ENCODE results near the gene ADSS1. TPM values are rescaled to one million over a fixed set of nuclear protein-coding genes. Genes with fewer than 3 reads are reported as not detected.

The ADSS1 gene
- polyA plus RNA-seq, 1 donor (not counting 4 experiments of a cell fraction or from before 2014, with no cell fraction given): 1.7 TPM

DNA sequence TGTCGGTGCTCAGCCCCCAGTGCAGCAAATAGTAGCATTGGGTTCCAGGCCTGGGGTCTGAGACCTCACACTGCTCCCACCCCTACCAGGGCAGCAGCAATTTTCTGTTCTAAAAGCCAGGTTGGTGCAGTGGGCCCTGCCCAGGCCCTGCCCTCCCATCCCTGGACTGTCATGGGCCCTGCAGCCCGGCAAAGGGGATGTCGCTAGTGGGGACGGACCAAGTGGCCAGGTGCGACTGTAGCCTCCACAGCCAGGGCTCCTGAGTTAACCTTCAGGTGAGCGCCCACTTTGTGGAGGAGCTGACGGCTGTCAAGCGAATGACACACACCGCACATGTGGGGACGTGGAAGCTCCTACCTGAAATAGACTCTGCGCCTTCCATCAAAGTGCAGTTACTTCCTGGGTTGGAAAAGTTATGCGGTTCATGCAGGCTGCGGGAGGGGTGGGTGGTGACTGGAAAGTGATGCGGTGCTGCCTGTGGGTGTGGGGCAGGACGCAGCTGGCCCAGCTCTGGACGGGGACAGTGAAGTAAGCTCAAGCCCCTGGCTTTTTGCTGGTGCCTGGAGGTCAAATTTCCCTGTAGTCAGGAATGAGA, 33.1 kb upstream of the ADSS1 start:
- peak overlapping the region; percentile 76 to 80 (median 78) for H3K4me3 ChIP-seq (ENCODE audit: control insufficient read depth in 2 of 3, extremely low read depth in 1 of 3, insufficient read depth in 2 of 3, low read depth in 1 of 3, low read length in 3 of 3)
- DNase-seq (ENCODE audit: low read depth, low spot score) (no peak), FAIRE-seq (no peak)
- H3K9me3 ChIP-seq (ENCODE audit: control insufficient read depth, low read depth, low read length): no peaks in the 10 kb centered on the region
- H3K79me2 ChIP-seq (ENCODE audit: control insufficient read depth, insufficient read depth, low read length): peaks cover 65% of the 10 kb centered on the region
- H2AFZ ChIP-seq (ENCODE audit: control insufficient read depth, low read length): no peak overlapping the region
- H3K4me2 ChIP-seq (ENCODE audit: control insufficient read depth, extremely low read depth, insufficient read depth, low read depth, low read length): peak overlapping the region; percentile 92
- H3K4me1 ChIP-seq (ENCODE audit: control insufficient read depth, extremely low read depth, insufficient read depth, low read length): peaks cover 71% of the 10 kb centered on the region
- H4K20me1 ChIP-seq (ENCODE audit: control insufficient read depth, extremely low read depth, insufficient read depth, low read length): peaks cover 43% of the 10 kb centered on the region
- peaks cover 3% of the 10 kb centered on the region for H3K9me1 ChIP-seq (ENCODE audit: control insufficient read depth, extremely low read depth, insufficient read depth, low read length)
- H3K27me3 ChIP-seq (ENCODE audit: control insufficient read depth, extremely low read depth, insufficient read depth, low read length): no peaks in the 10 kb centered on the region
- no peak overlapping the region for H3K27ac ChIP-seq (ENCODE audit: control insufficient read depth, insufficient read depth, low read length)
- dilution Hi-C loops (cut with MboI; ENCODE audit: extremely low pct_ligation_motif_present, low sequenced_read_pairs): no loop called here
- TF ChIP-seq, protein P1, sequence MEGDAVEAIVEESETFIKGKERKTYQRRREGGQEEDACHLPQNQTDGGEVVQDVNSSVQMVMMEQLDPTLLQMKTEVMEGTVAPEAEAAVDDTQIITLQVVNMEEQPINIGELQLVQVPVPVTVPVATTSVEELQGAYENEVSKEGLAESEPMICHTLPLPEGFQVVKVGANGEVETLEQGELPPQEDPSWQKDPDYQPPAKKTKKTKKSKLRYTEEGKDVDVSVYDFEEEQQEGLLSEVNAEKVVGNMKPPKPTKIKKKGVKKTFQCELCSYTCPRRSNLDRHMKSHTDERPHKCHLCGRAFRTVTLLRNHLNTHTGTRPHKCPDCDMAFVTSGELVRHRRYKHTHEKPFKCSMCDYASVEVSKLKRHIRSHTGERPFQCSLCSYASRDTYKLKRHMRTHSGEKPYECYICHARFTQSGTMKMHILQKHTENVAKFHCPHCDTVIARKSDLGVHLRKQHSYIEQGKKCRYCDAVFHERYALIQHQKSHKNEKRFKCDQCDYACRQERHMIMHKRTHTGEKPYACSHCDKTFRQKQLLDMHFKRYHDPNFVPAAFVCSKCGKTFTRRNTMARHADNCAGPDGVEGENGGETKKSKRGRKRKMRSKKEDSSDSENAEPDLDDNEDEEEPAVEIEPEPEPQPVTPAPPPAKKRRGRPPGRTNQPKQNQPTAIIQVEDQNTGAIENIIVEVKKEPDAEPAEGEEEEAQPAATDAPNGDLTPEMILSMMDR (optimal IDR thresholded peaks at IDR 0.05 in 1 of 3, IDR thresholded peaks at IDR 0.05 in 1 of 3, conservative IDR thresholded peaks at IDR 0.05 in 1 of 3; ENCODE audit: extremely low read depth in 1 of 3, insufficient read depth in 2 of 3, low read length in 3 of 3): no peak
- TF ChIP-seq EZH2 (IDR thresholded peaks at IDR 0.05; ENCODE audit: low read length): no peak
- H3K9ac ChIP-seq (ENCODE audit: control insufficient read depth, extremely low read depth, insufficient read depth, low read length): peak overlapping the region; percentile 89
- peaks cover 14 to 15% of the 10 kb centered on the region in 2 experiments for H3K36me3 ChIP-seq (ENCODE audit: control insufficient read depth in 2 of 2, extremely low read depth in 1 of 2, insufficient read depth in 2 of 2, low read length in 2 of 2)

DNA sequence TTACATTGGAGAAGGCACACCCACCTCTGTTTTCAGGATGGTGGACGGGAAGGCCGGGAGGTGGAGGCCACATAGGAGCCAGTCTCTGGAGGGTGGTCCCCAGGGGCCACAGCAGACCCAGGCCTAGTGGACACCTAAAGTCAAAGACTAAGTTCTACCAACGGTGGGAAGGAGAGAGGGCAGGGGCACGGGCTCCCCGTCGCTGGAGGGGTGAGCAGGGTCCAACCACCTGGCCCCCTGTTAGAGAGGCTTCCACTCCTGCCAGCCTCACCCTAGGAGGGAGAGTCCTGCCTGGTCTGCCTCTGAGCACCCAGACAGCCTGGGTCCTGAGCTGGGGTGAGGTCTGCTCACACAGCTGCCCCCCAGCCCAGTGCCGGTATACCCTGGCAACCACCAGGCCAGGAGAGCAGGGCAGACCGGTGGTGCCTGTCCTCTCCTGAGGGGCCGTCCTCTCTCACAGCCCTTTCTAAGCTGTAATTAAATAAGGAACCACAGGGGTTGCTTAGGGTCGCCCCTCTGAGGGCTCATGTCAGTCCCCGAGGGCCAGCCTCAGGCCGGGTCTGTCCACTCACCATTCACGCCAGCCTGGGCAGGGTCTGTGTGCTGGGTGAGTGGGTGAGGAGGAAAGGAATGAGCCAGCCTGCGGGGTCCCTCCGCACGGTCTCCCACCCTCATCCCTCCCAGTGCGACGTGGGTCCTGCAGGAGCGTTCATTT, 32.3 kb upstream of the ADSS1 start:
- TF ChIP-seq, protein P1 (optimal IDR thresholded peaks at IDR 0.05 in 1 of 3, IDR thresholded peaks at IDR 0.05 in 1 of 3, conservative IDR thresholded peaks at IDR 0.05 in 1 of 3; ENCODE audit: extremely low read depth in 1 of 3, insufficient read depth in 2 of 3, low read length in 3 of 3): no peak
- TF ChIP-seq EZH2 (IDR thresholded peaks at IDR 0.05; ENCODE audit: low read length): no peak
- Histone ChIP-seq H3K27ac (ENCODE audit: control insufficient read depth, insufficient read depth, low read length) (no peak overlapping the region), H3K79me2 (ENCODE audit: control insufficient read depth, insufficient read depth, low read length) (peaks cover 72% of the 10 kb centered on the region), H2AFZ (ENCODE audit: control insufficient read depth, low read length) (no peak overlapping the region), H4K20me1 (ENCODE audit: control insufficient read depth, extremely low read depth, insufficient read depth, low read length) (peaks cover 48% of the 10 kb centered on the region), H3K4me3 (ENCODE audit: control insufficient read depth in 2 of 3, extremely low read depth in 1 of 3, insufficient read depth in 2 of 3, low read depth in 1 of 3, low read length in 3 of 3) (peak overlapping the region; percentile 76 to 80 (median 78)), H3K4me2 (ENCODE audit: control insufficient read depth, extremely low read depth, insufficient read depth, low read depth, low read length) (peak overlapping the region; percentile 92), H3K9me1 (ENCODE audit: control insufficient read depth, extremely low read depth, insufficient read depth, low read length) (peaks cover 3% of the 10 kb centered on the region), H3K27me3 (ENCODE audit: control insufficient read depth, extremely low read depth, insufficient read depth, low read length) (no peaks in the 10 kb centered on the region), H3K9ac (ENCODE audit: control insufficient read depth, extremely low read depth, insufficient read depth, low read length) (no peak overlapping the region), H3K36me3 (ENCODE audit: control insufficient read depth in 2 of 2, extremely low read depth in 1 of 2, insufficient read depth in 2 of 2, low read length in 2 of 2) (peaks cover 16 to 20% of the 10 kb centered on the region in 2 experiments), H3K9me3 (ENCODE audit: control insufficient read depth, low read depth, low read length) (no peaks in the 10 kb centered on the region), H3K4me1 (ENCODE audit: control insufficient read depth, extremely low read depth, insufficient read depth, low read length) (peaks cover 73% of the 10 kb centered on the region)
- DNase-seq (ENCODE audit: low read depth, low spot score) (no peak), FAIRE-seq (no peak)
- dilution Hi-C loops (cut with MboI; ENCODE audit: extremely low pct_ligation_motif_present, low sequenced_read_pairs): no loop called here

Data from keratinocyte (primary cell).